OCI-LY7 (cell line): ENCODE measurements around the gene PSMA6.
"Not testable (repeated sequence)": the region's sequence is repeated elsewhere in the genome, so short reads cannot be mapped to it uniquely, and the experiment has no call there.

Experiments
- CTCF ChIP-seq: fragments of 200-600 bp; sonication (generic); conservative IDR thresholded peaks from 2 replicates; pipeline ENCODE4 v1.5.1; 2014; ENCODE audit warnings: mild to moderate bottlenecking, antibody characterized with exemption, low read length, moderate library complexity, mixed read lengths
- EZH2phosphoT487 ChIP-seq: fragments of 200-600 bp; sonication (generic); IDR thresholded peaks from 2 replicates; pipeline ENCODE4 v1.6.1; 2018; ENCODE audit warnings: low read depth, borderline replicate concordance, mild to moderate bottlenecking, mixed run types, antibody characterized with exemption, low read length, moderate library complexity, mixed read lengths

GRCh38 chr14:35359655-35360054 lies 67.5 kb downstream of the PSMA6 start:
- not testable (repeated sequence) for TF ChIP-seq CTCF, EZH2phosphoT487
